Activated CD8-positive, alpha-beta T cell treated with anti-CD3 and anti-CD28 coated beads, Interleukin-2, amount 10 ng/mL, durations not matched to agents 7 days and 5 days (primary cell): ENCODE results near the gene DBNL. TPM values are rescaled to one million over a fixed set of nuclear protein-coding genes. Genes with fewer than 3 reads are reported as not detected.
A peak's percentile ranks its signal among the peaks of the same experiment; 100 is the strongest.

Source experiments
- ATAC-seq: fragments of 150-1000 bp; cut with Tn5 transposase; one replicate; pipeline ENCODE4 v1.10.0; 2021; ENCODE audit warnings: moderate library complexity
- CTCF ChIA-PET: fragments of 350-600 bp; sonication (Branson Sonifier 250); formaldehyde crosslinking; loops from one replicate; lab custom pipeline; 2021; ENCODE audit warnings: antibody characterized with exemption; lab: Charles Lee
- POLR2A ChIA-PET: fragments of 350-600 bp; sonication (Branson Sonifier 250); formaldehyde crosslinking; loops from one replicate; lab custom pipeline; 2021; ENCODE audit warnings: antibody characterized with exemption; lab: Charles Lee
- DNase-seq: peaks from one replicate; pipeline ENCODE4 v3.0.0-alpha.2; 2020
- H3K27ac Mint-ChIP-seq: one replicate; pipeline ENCODE4 v1.8.0; 2021; ENCODE audit warnings: mild to moderate bottlenecking, mixed read lengths
- H3K27me3 Mint-ChIP-seq: one replicate; pipeline ENCODE4 v1.8.0; 2021; ENCODE audit warnings: low read depth, mixed read lengths
- H3K36me3 Mint-ChIP-seq: one replicate; pipeline ENCODE4 v1.8.0; 2021; ENCODE audit warnings: low read depth, mixed read lengths
- H3K4me1 Mint-ChIP-seq: one replicate; pipeline ENCODE4 v1.8.0; 2021; ENCODE audit warnings: low read depth, mixed read lengths
- H3K4me3 Mint-ChIP-seq: one replicate; pipeline ENCODE4 v1.8.0; 2021; ENCODE audit warnings: mild to moderate bottlenecking, mixed read lengths
- H3K9me3 Mint-ChIP-seq: one replicate; pipeline ENCODE4 v1.8.0; 2022; ENCODE audit warnings: mixed read lengths; ENCODE audit not compliant: insufficient read depth
- total RNA-seq, 2 experiments: library from RNA; stranded (reverse); gene quantifications; one replicate each; pipeline ENCODE4 v1.2.3, GENCODE V29; 2021

DBNL gene
- total RNA-seq, 2 experiments from 2014 or later = 165 to 166 TPM

DNA sequence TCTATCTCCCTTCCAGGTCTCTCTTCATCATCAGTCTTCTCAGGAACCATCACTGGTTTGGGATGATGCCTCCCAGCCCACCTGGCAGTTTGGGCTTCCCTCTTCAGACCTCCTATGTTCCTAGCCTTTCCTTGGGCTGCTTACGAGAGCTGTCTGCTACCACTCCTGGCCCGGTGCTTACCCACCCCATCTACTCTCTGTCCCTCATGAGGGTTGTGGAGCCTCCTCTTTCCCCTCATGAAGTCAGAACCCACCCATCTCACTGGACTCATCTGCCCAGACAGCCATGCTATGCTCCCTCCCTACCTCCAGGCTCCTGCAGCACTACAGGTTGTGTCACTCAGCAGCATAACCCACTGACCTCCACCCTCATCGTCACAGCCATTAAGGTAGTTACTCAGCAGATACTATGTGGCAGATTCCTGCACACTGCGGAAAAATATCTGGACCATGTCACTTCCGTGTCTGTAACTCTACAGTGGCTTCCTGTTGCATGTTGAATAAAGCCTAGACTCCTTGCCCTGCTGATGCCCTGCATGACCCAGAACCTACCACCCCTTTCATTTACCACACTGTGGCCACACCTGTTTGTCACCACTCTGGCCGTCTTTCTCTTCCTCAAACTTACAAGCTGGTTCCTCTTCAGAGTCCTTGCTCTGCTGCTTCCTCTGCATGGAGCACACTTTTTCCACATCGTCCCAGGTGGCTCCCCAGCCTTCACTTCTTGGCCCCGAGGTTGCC lies 2.0 kb downstream of the DBNL start:
- peak; percentile 47 for ATAC-seq
- Mint-ChIP-seq H3K36me3 (peaks cover 43% of the 10 kb centered on the region), H3K27me3 (no peaks in the 10 kb centered on the region), H3K4me3 (peak overlapping the region; percentile 94), H3K9me3 (no peaks in the 10 kb centered on the region), H3K4me1 (peaks cover 61% of the 10 kb centered on the region), H3K27ac (peak overlapping the region; percentile 90)
- ChIA-PET CTCF (interaction anchor here (0.7 to 1.5 kb wide), 3 partner anchors 27 to 35 kb away, joined by 3 to 4 read pairs (median 3); no protein-coding TSS in a partner anchor), POLR2A (interaction anchor here (1.1 to 1.5 kb wide), 3 partner anchors 16 to 51 kb away, joined by 3 to 4 read pairs (median 4); partner anchors contain the start of gene PGAM2)
- DNase-seq = peak; percentile 66

DNA sequence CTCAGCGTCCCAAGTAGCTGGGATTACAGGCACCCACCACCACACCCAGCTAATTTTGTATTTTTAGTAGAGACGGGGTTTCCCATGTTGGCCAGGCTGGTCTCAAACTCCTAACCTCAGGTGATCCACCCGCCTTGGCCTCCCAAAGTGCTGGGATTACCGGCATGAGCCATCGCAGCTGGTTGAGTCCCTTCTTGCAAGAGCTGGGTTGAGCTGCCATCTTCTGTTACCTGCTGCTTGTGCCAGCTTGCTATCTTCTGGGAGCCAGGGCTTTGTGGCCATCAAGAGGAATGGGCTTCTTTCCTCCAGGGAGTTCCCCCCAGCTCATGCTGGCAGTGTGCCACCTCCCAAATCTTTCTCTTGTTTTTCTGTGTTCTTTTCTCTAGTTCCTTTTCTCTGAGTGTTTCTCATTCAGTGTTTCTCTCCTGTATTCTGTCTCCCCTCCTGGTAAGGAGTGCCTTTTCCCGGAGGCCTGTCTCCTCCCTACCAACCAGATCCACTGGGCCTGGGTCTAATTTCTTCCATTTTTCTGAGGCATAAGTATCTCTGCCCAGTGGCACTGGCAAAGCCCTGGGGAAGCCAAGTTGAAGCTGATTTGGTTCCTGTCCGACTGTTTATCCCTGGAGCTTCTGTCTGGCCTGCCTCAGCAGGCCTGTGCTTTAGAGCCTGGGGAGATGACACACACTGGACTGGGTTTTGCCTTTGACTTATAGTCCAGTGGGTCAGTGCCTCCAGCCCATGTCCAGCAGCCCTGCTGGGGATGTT lies 3.7 kb downstream of the DBNL start:
- ATAC-seq = no peak
- peaks cover 54% of the 10 kb centered on the region for H3K36me3 Mint-ChIP-seq
- H3K4me1 Mint-ChIP-seq = peaks cover 68% of the 10 kb centered on the region
- H3K9me3 Mint-ChIP-seq = no peaks in the 10 kb centered on the region
- H3K4me3 Mint-ChIP-seq = no peak overlapping the region
- peak overlapping the region; percentile 58 for H3K27ac Mint-ChIP-seq
- POLR2A ChIA-PET = interaction anchor here (0.7 to 1.3 kb wide), 3 partner anchors 33 to 153 kb away, joined by 3 to 4 read pairs (median 3); partner anchors contain the start of gene YKT6
- CTCF ChIA-PET = interaction anchor here (1.3 kb wide), 1 partner anchor 28 kb away, joined by 3 read pairs; no protein-coding TSS in a partner anchor
- H3K27me3 Mint-ChIP-seq = no peaks in the 10 kb centered on the region
- no peak for DNase-seq

DNA sequence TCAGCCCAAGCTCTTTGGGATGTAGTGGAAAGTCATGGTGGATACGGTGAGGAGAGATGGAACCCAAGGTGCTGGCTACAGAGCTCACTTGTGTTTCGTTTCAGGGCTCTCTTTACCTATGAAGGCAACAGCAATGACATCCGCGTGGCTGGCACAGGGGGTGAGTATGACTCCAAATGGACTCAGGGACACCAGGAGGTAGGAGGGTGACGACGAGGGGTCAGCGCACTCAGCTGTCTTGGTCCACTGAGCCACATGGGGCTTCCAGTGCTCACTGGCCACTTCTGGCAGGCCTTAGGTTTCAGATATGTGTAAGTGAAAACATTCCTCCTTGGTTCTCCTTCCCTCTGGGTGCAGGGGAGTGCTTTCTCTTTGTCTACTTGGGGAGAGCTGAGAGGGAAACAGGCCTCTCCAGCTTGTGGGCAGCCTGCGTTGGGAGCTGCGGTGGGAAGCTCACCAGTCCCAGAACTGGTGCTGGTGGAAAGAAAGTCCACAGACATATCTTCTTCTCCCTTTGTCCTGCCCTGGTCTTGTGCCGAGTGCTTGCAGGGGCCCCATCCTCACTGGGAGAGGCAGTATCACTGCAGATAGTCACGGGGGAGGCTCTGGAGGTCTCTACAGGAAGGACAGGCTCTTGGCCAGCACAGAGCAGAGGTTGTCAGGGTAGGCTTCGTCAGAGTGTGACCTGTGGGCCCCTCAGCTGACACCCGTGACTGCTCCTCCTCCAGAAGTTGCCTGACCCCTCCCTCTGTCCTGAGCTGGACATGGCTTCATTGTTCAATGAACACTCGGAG lies 5.8 kb downstream of the DBNL start:
- H3K27ac Mint-ChIP-seq = peak overlapping the region; percentile 14

GRCh38 chr7:44050915-44051560 lies 6.5 kb downstream of the DBNL start:
- DNase-seq (no peak), ATAC-seq (no peak)
- H3K9me3 Mint-ChIP-seq = no peaks in the 10 kb centered on the region
- POLR2A ChIA-PET = no interaction called here
- peaks cover 57% of the 10 kb centered on the region for H3K36me3 Mint-ChIP-seq
- no peak overlapping the region for H3K4me3 Mint-ChIP-seq
- H3K27me3 Mint-ChIP-seq = no peaks in the 10 kb centered on the region
- CTCF ChIA-PET = interaction anchor here (1.0 kb wide), 1 partner anchor 31 kb away, joined by 4 read pairs; no protein-coding TSS in a partner anchor
- peaks cover 60% of the 10 kb centered on the region for H3K4me1 Mint-ChIP-seq
- H3K27ac Mint-ChIP-seq = peak overlapping the region; percentile 70

More for the DNA sequence above, 5.8 kb downstream of the DBNL start:
- Mint-ChIP-seq H3K4me1 (peaks cover 64% of the 10 kb centered on the region), H3K36me3 (peaks cover 58% of the 10 kb centered on the region), H3K4me3 (no peak overlapping the region), H3K27me3 (no peaks in the 10 kb centered on the region), H3K9me3 (no peaks in the 10 kb centered on the region)
- ChIA-PET POLR2A (no interaction called here), CTCF (interaction anchor here (1.2 kb wide), 1 partner anchor 31 kb away, joined by 3 read pairs; no protein-coding TSS in a partner anchor)
- DNase-seq (no peak), ATAC-seq (no peak)

GRCh38 chr7:44051611-44052220 lies 7.2 kb downstream of the DBNL start:
- no peak for DNase-seq
- Mint-ChIP-seq H3K36me3 (peaks cover 56% of the 10 kb centered on the region), H3K4me3 (no peak overlapping the region), H3K27ac (peak overlapping the region; percentile 39), H3K9me3 (no peaks in the 10 kb centered on the region), H3K27me3 (no peaks in the 10 kb centered on the region), H3K4me1 (peaks cover 53% of the 10 kb centered on the region)
- no peak for ATAC-seq
- CTCF ChIA-PET = interaction anchor here (1.0 kb wide), 1 partner anchor 32 kb away, joined by 4 read pairs; no protein-coding TSS in a partner anchor
- POLR2A ChIA-PET = no interaction called here

DNA sequence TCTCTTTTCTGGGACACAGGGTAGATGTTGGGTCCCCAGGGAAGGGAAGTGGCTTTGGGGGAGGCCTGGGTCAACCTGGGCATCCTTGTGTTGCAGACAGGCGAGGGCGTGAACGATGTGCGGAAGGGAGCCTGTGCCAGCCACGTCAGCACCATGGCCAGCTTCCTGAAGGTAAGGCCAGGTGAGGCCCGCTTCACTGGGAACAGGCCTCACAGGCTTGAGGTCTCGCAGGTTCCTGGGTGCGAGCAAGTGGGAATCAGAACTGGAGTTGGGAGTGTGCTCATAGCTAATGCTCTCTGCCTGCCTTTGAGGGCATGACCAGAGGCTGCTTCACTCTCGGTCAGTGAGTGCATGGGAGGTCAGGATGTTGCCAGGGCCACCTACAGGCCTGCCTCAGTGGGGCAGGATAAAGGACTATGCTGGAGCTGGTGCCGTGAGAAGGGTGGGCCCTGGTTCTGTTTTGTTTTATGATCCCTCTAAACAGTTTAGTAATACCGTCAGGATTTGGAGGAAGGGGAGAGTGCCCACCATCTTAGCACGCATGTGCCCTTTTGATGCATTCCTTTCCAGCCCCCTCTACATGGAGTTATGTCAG lies 8.4 kb downstream of the DBNL start:
- POLR2A ChIA-PET = interaction anchor here (0.8 kb wide), 1 partner anchor 15 kb away, joined by 3 read pairs; no protein-coding TSS in a partner anchor
- H3K36me3 Mint-ChIP-seq = peaks cover 54% of the 10 kb centered on the region
- no peaks in the 10 kb centered on the region for H3K9me3 Mint-ChIP-seq
- H3K4me3 Mint-ChIP-seq = no peak overlapping the region
- H3K4me1 Mint-ChIP-seq = peaks cover 46% of the 10 kb centered on the region
- CTCF ChIA-PET = interaction anchor here (0.8 kb wide), 1 partner anchor 8 kb away, joined by 3 read pairs; the partner anchor contains the start of gene DBNL
- no peak overlapping the region for H3K27ac Mint-ChIP-seq
- no peaks in the 10 kb centered on the region for H3K27me3 Mint-ChIP-seq
- DNase-seq (no peak), ATAC-seq (no peak)

DNA sequence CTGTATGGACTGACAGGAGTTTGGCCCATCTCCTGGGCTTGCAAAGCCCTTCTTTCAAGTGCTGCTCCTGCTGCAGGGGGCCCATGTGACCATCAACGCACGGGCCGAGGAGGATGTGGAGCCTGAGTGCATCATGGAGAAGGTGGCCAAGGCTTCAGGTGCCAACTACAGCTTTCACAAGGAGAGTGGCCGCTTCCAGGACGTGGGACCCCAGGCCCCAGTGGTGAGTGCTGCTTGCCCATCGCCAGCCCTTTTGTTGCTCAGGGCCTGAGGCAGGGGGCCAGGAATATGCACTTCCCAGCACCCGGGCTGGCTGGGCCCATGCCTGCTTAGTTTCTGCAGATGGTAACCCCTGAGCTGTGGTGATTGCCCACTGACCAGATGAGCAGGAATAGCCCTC lies 12.2 kb downstream of the DBNL start:
- Mint-ChIP-seq H3K4me3 (no peak overlapping the region), H3K4me1 (peaks cover 24% of the 10 kb centered on the region), H3K27ac (no peak overlapping the region), H3K9me3 (no peaks in the 10 kb centered on the region), H3K27me3 (no peaks in the 10 kb centered on the region), H3K36me3 (peaks cover 67% of the 10 kb centered on the region)
- DNase-seq (no peak), ATAC-seq (no peak)
- POLR2A ChIA-PET = interaction anchor here (1.5 kb wide), 1 partner anchor 13 kb away, joined by 3 read pairs; the partner anchor contains the start of gene DBNL
- CTCF ChIA-PET = no interaction called here

DNA sequence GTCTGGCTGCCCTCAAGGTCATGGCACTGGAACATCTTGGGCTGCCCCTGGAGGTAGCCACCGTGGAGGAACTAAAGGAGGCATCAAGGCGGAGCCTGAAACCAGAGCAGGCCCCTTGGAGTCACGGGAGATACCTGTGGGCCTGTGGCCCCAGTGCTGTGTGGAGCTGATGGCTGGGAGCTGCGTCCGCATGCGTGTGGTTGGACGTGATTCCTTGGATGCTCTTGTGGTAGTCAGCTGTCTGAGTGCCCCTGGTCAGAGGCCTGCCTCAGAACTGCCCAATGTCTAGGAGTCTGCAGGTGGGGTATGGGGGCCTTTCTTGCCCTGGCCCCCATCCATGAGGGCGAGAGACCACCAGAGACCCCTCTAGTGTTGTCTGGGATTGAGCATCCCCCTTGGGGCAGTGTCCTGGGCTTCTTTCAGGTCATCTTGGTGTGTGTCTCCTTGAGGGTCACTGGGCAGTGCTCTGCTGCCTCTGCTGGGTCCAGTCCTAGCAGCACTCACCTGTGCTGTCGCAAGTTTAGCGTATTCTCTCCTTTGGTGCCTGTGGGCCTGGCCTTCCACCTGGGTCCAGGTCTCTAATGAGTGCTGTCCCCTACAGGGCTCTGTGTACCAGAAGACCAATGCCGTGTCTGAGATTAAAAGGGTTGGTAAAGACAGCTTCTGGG lies 12.8 kb downstream of the DBNL start:
- H3K36me3 Mint-ChIP-seq = peaks cover 65% of the 10 kb centered on the region
- H3K4me1 Mint-ChIP-seq = peaks cover 20% of the 10 kb centered on the region
- H3K27me3 Mint-ChIP-seq = no peaks in the 10 kb centered on the region
- DNase-seq (no peak), ATAC-seq (no peak)
- H3K9me3 Mint-ChIP-seq = no peaks in the 10 kb centered on the region
- no peak overlapping the region for H3K4me3 Mint-ChIP-seq
- H3K27ac Mint-ChIP-seq = no peak overlapping the region
- ChIA-PET POLR2A (interaction anchor here (1.0 to 1.5 kb wide), 2 partner anchors 13 to 24 kb away, joined by 3 read pairs; partner anchors contain the start of gene DBNL), CTCF (no interaction called here)

- CTCF ChIA-PET = no interaction called here
- Mint-ChIP-seq H3K4me3 (no peak overlapping the region), H3K27me3 (no peaks in the 10 kb centered on the region), H3K36me3 (peaks cover 62% of the 10 kb centered on the region), H3K4me1 (peaks cover 17% of the 10 kb centered on the region), H3K9me3 (no peaks in the 10 kb centered on the region), H3K27ac (peak overlapping the region; percentile 63)
- POLR2A ChIA-PET = interaction anchor here (1.0 to 1.5 kb wide), 2 partner anchors 14 to 23 kb away, joined by 3 read pairs; partner anchors contain the start of gene DBNL
- DNase-seq (no peak), ATAC-seq (no peak)
These were observed 13.6 kb downstream of the DBNL start for GRCh38 chr7:44057849-44058758.
